Measurements from ENCODE around the gene TPRG1. TPM values are rescaled to one million over a fixed set of nuclear protein-coding genes. Genes with fewer than 3 reads are reported as not detected.

Gene TPRG1
- total RNA-seq, 2 donors from 2014 or later, result 1.7 to 4.7 TPM

GRCh38 chr3:189309400-189309975 is 137.7 kb downstream of the TPRG1 start:
- no peak for TF ChIP-seq CTCF (IDR thresholded peaks at IDR 0.05)
- TF ChIP-seq POLR2AphosphoS5 (IDR thresholded peaks at IDR 0.05), result peak; percentile 63
- DNase-seq (ENCODE audit: low spot score), result peak; percentile 57
- H3K36me3 ChIP-seq, result no peaks in the 10 kb centered on the region
- no peaks in the 10 kb centered on the region for H3K9me3 ChIP-seq
- H3K27ac ChIP-seq, result peak overlapping the region in 1 of 2 donors; percentile 43
- 47% methylated on average over 6 of the region's 6 CpGs for WGBS
- H3K4me3 ChIP-seq, result no peak overlapping the region
- H3K27me3 ChIP-seq (replicated peaks; ENCODE audit: insufficient read depth), result no peaks in the 10 kb centered on the region
- H3K4me1 ChIP-seq (replicated peaks), result no peaks in the 10 kb centered on the region
- intact Hi-C loops (cut with DNase I), result no loop called here

- no peak overlapping the region for H3K27ac ChIP-seq
- H3K9me3 ChIP-seq, result no peaks in the 10 kb centered on the region
- 70% methylated on average over 2 of the region's 2 CpGs for WGBS
- TF ChIP-seq POLR2AphosphoS5 (IDR thresholded peaks at IDR 0.05) (no peak), POLR2A (IDR thresholded peaks at IDR 0.05) (no peak), CTCF (IDR thresholded peaks at IDR 0.05) (no peak)
- no peak overlapping the region for H3K4me3 ChIP-seq
- no peak for DNase-seq (ENCODE audit: low spot score)
- no peaks in the 10 kb centered on the region for H3K27me3 ChIP-seq (replicated peaks; ENCODE audit: insufficient read depth)
- intact Hi-C loops (cut with DNase I), result no loop called here
- no peaks in the 10 kb centered on the region for H3K4me1 ChIP-seq (replicated peaks)
- no peaks in the 10 kb centered on the region for H3K36me3 ChIP-seq
Measured at GRCh38 chr3:189311521-189311920, 139.8 kb downstream of the TPRG1 start.

- WGBS, result 80% methylated on average over 4 of the region's 4 CpGs
- intact Hi-C loops (cut with DNase I), result no loop called here
- no peaks in the 10 kb centered on the region for H3K4me1 ChIP-seq (replicated peaks)
- H3K27ac ChIP-seq, result no peak overlapping the region
- no peak overlapping the region for H3K4me3 ChIP-seq
- no peaks in the 10 kb centered on the region for H3K36me3 ChIP-seq
- TF ChIP-seq CTCF (IDR thresholded peaks at IDR 0.05), result no peak
- no peak for TF ChIP-seq POLR2A (IDR thresholded peaks at IDR 0.05)
- no peak for TF ChIP-seq POLR2AphosphoS5 (IDR thresholded peaks at IDR 0.05)
- H3K27me3 ChIP-seq (replicated peaks; ENCODE audit: insufficient read depth), result no peaks in the 10 kb centered on the region
- DNase-seq (ENCODE audit: low spot score), result no peak
- H3K9me3 ChIP-seq, result no peaks in the 10 kb centered on the region
Measured at GRCh38 chr3:189312866-189313265, 141.1 kb downstream of the TPRG1 start.

GRCh38 chr3:189316296-189317019 is 144.7 kb downstream of the TPRG1 start:
- Histone ChIP-seq H3K4me1 (replicated peaks) (no peaks in the 10 kb centered on the region), H3K36me3 (no peaks in the 10 kb centered on the region), H3K9me3 (no peaks in the 10 kb centered on the region), H3K27ac (peak overlapping the region; percentile 51 to 62), H3K4me3 (no peak overlapping the region), H3K27me3 (replicated peaks; ENCODE audit: insufficient read depth) (no peaks in the 10 kb centered on the region)
- TF ChIP-seq POLR2AphosphoS5 (IDR thresholded peaks at IDR 0.05) (peak; percentile 88), CTCF (IDR thresholded peaks at IDR 0.05) (no peak)
- intact Hi-C loops (cut with DNase I), result no loop called here
- WGBS, result 28% methylated on average over 6 of the region's 6 CpGs
- peak; percentile 84 for DNase-seq (ENCODE audit: low spot score)

- DNase-seq (ENCODE audit: low spot score), result no peak
- Histone ChIP-seq H3K9me3 (no peaks in the 10 kb centered on the region), H3K27ac (no peak overlapping the region), H3K36me3 (no peaks in the 10 kb centered on the region), H3K4me3 (no peak overlapping the region), H3K27me3 (replicated peaks; ENCODE audit: insufficient read depth) (no peaks in the 10 kb centered on the region), H3K4me1 (replicated peaks) (no peaks in the 10 kb centered on the region)
- intact Hi-C loops (cut with DNase I), result no loop called here
- WGBS, result 92% methylated on average over 3 of the region's 3 CpGs
- TF ChIP-seq POLR2A (IDR thresholded peaks at IDR 0.05) (no peak), POLR2AphosphoS5 (IDR thresholded peaks at IDR 0.05) (no peak), CTCF (IDR thresholded peaks at IDR 0.05) (no peak)
Measured at GRCh38 chr3:189317911-189318310, 146.1 kb downstream of the TPRG1 start.

All from prostate gland (tissue), 2 donors.